Lower lobe of right lung (tissue), 2 donors: Measurements from ENCODE around the gene DCC. TPM values are rescaled to one million over a fixed set of nuclear protein-coding genes. Genes with fewer than 3 reads are reported as not detected.

Source experiments
- ATAC-seq, 2 donors: fragments of 200-7000 bp; cut with Tn5 transposase; one replicate each; pipeline ENCODE4 v1.9.1; 2020 to 2022; ENCODE audit warnings: mild to moderate bottlenecking in 2 of 2, moderate library complexity in 2 of 2
- DNase-seq: peaks from one replicate; pipeline ENCODE4 v3.0.0-alpha.2; 2020
- H3K27ac ChIP-seq: fragments of 200-600 bp; one replicate; pipeline ENCODE4 v1.8.0; 2022
- H3K27me3 ChIP-seq: fragments of 200-600 bp; one replicate; pipeline ENCODE4 v1.8.0; 2022; ENCODE audit warnings: low read depth
- H3K36me3 ChIP-seq: fragments of 200-600 bp; one replicate; pipeline ENCODE4 v1.8.0; 2022; ENCODE audit warnings: mild to moderate bottlenecking
- H3K4me1 ChIP-seq: fragments of 200-600 bp; one replicate; pipeline ENCODE4 v1.8.0; 2022
- H3K4me3 ChIP-seq: fragments of 200-600 bp; one replicate; pipeline ENCODE4 v1.8.0; 2022; ENCODE audit warnings: mild to moderate bottlenecking
- H3K9me3 ChIP-seq: fragments of 200-600 bp; one replicate; pipeline ENCODE4 v1.8.0; 2022
- intact Hi-C: fragments of 100-400 bp; cut with DNase I; formaldehyde crosslinking; loops from one replicate; pipeline ENCODE4 v1.11.0; 2022
- total RNA-seq: library from RNA; stranded (reverse); fragmentation: NEBNext Ultra II Directional; extraction: Animal tissue kit (Norgen Biotek cat#: 25700); gene quantifications from one replicate; pipeline ENCODE4 v1.2.1, GENCODE V29; 2021
- TF ChIP-seq, protein P1 (sequence below): fragments of 200-600 bp; IDR thresholded peaks from one replicate; pipeline ENCODE4 v1.8.0; 2022; ENCODE audit warnings: antibody characterized with exemption, mild to moderate bottlenecking
- donor health status: DM: no; HTN: yes; CAD: no; lungs with severe emphysema.

Gene DCC
- total RNA-seq, 1 donor from 2014 or later: 4.5 TPM

DNA sequence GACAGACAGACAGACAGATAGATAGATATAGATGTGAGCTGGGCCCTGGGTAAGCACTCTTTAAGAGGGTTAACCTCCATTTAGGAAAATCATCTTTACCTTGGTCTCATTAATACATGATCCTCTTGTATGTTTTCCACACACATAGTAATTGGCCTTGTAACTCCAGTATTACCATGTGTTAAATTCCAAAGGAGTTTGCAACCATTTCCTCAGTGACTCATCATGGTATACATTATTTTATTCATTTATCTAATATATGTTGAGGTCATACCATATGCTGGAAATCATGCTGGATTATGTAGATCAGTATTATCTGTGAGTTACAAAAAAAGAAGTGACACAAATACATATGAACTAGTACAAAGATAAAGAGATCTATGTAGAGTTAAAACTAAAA lies 504.3 kb downstream of the DCC start:
- Histone ChIP-seq H3K9me3 (no peaks in the 10 kb centered on the region), H3K27ac (no peak overlapping the region), H3K36me3 (no peaks in the 10 kb centered on the region), H3K4me1 (no peaks in the 10 kb centered on the region), H3K4me3 (no peak overlapping the region), H3K27me3 (no peaks in the 10 kb centered on the region)
- TF ChIP-seq, protein P1, sequence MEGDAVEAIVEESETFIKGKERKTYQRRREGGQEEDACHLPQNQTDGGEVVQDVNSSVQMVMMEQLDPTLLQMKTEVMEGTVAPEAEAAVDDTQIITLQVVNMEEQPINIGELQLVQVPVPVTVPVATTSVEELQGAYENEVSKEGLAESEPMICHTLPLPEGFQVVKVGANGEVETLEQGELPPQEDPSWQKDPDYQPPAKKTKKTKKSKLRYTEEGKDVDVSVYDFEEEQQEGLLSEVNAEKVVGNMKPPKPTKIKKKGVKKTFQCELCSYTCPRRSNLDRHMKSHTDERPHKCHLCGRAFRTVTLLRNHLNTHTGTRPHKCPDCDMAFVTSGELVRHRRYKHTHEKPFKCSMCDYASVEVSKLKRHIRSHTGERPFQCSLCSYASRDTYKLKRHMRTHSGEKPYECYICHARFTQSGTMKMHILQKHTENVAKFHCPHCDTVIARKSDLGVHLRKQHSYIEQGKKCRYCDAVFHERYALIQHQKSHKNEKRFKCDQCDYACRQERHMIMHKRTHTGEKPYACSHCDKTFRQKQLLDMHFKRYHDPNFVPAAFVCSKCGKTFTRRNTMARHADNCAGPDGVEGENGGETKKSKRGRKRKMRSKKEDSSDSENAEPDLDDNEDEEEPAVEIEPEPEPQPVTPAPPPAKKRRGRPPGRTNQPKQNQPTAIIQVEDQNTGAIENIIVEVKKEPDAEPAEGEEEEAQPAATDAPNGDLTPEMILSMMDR: no peak
- ATAC-seq (no peak), DNase-seq (no peak)
- intact Hi-C loops: no loop called here

DNA sequence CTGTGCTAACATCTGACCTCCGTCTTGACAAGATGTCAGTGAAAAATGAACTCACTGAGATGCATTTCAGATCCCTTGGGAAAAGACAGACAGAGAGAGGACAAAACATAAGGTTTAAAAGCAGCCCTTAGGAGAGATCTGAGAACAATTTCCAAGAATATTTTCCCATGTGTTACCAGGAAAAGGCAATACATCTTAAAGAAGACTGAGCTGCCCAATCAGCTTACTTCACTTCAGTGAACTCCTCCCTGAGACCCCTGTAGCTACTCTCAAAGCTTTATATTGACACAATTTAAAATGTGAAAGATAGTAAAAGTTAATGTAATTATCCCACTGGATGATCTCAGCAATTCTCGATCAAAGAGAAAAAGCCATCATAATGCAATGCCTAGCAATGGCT lies 505.0 kb downstream of the DCC start:
- DNase-seq (no peak), ATAC-seq (no peak)
- intact Hi-C loops: no loop called here
- Histone ChIP-seq H3K36me3 (no peaks in the 10 kb centered on the region), H3K4me1 (no peaks in the 10 kb centered on the region), H3K27me3 (no peaks in the 10 kb centered on the region), H3K9me3 (no peaks in the 10 kb centered on the region), H3K27ac (no peak overlapping the region), H3K4me3 (no peak overlapping the region)
- TF ChIP-seq, protein P1: no peak

DNA sequence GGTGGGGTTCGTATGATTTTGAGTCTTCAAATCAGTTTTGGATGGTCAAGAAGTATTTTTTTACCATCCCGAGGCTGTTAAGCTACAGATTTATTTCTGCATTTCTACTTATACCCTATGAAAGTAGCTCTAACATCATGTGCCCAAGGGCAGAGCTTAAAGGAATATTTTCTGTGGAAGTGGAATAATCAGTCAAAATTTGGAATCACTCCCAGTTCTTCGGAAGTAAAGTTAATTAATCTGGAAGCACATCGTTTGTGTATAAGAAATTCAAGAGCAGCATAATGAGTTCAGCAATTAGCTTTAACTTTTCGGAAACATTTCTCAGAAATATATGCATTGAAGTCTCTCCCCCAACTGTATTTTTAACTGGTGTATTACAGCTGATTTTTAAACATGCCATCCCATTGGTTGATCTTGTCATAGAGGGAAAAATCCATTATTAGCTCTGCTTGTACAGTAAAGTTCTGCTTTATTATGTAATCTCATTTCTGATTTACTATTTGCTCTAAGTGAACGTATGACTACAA lies 510.1 kb downstream of the DCC start:
- Histone ChIP-seq H3K27me3 (no peaks in the 10 kb centered on the region), H3K27ac (no peak overlapping the region), H3K4me1 (no peaks in the 10 kb centered on the region), H3K9me3 (no peaks in the 10 kb centered on the region), H3K36me3 (no peaks in the 10 kb centered on the region), H3K4me3 (no peak overlapping the region)
- DNase-seq: no peak
- ATAC-seq: no peak
- intact Hi-C loops: no loop called here
- TF ChIP-seq, protein P1: no peak

DNA sequence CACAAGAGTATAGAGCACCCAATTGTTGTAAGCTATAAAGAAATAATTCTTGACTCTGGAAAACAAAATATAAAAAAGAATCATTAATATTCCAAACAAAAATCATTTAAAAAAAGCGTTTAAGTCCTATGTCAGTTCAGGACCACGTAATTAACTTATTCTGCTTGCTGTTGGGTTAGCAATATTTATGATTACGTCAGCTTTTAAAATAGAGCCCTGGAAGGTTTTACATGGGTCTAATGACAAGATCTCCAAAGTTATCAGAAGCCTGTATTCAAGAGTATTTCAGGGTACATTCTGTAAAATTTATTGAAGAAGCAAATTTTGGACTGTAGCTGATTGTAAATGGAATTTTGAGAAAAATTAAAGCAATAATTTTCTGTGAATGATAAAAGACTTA lies 521.6 kb downstream of the DCC start:
- Histone ChIP-seq H3K4me3 (no peak overlapping the region), H3K9me3 (no peaks in the 10 kb centered on the region), H3K27ac (no peak overlapping the region), H3K36me3 (no peaks in the 10 kb centered on the region), H3K4me1 (no peaks in the 10 kb centered on the region), H3K27me3 (no peaks in the 10 kb centered on the region)
- TF ChIP-seq, protein P1: no peak
- no peak for DNase-seq
- ATAC-seq: no peak
- intact Hi-C loops: no loop called here

DNA sequence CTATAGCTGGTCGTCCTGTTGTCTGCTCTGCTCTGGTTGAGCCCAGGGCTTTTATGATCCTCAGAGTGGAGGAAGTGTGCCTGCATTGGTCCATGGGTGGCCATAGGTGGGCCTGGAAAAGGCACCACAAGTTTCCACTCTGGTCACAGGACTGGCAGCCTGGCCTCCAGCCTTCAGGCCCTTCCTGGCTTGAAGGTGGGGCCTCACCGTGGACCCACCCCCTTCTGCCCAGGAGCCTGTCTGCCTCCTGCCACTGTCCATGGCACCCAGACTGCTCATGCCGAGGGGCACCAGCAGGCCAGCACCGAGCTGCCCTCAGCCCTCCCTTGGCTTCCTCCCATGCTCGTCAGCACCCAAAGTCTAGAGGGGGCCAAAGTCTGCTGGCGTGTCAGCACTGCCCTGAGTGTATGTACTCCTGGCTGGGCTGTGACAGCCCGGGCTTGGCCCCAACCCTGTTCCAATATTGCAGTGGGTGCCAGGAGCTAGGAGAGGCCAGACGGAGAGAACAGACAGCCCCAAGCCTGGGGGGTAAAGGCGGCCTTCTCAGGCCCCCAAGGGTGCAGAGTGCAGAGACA lies 529.4 kb downstream of the DCC start:
- H3K27me3 ChIP-seq: no peaks in the 10 kb centered on the region
- no peaks in the 10 kb centered on the region for H3K9me3 ChIP-seq
- intact Hi-C loops: no loop called here
- H3K36me3 ChIP-seq: no peaks in the 10 kb centered on the region
- TF ChIP-seq, protein P1: no peak
- H3K4me3 ChIP-seq: no peak overlapping the region
- ATAC-seq: peak in 1 of 2 donors; percentile 32
- H3K4me1 ChIP-seq: no peaks in the 10 kb centered on the region
- H3K27ac ChIP-seq: no peak overlapping the region
- DNase-seq: peak; percentile 24
